HEK293 (cell line): Measurements from ENCODE around the gene LCAT.

Experiments
- GLIS2 ChIP-seq: fragments of 450-650 bp; formaldehyde crosslinking; IDR thresholded peaks from 2 replicates; pipeline ENCODE4 v1.5.1; 2016; ENCODE audit warnings: missing biosample characterization, missing genetic modification characterization
- HOXA7 ChIP-seq: sonication (generic); formaldehyde crosslinking; IDR thresholded peaks from 2 replicates; pipeline ENCODE4 v1.8.1; 2022; ENCODE audit warnings: missing genetic modification reagents, borderline replicate concordance
- MEIS1 ChIP-seq: sonication (generic); formaldehyde crosslinking; IDR thresholded peaks from 2 replicates; pipeline ENCODE4 v1.8.1; 2022; ENCODE audit warnings: missing genetic modification reagents, mild to moderate bottlenecking, borderline replicate concordance
- REPIN1 ChIP-seq: fragments of 450-650 bp; formaldehyde crosslinking; IDR thresholded peaks from 2 replicates; pipeline ENCODE4 v1.5.1; 2017; ENCODE audit warnings: missing biosample characterization, missing genetic modification characterization, low read depth
- SALL2 ChIP-seq: fragments of 450-650 bp; formaldehyde crosslinking; IDR thresholded peaks from 2 replicates; pipeline ENCODE4 v1.5.0; 2017; ENCODE audit warnings: missing biosample characterization, mild to moderate bottlenecking, missing genetic modification characterization, borderline replicate concordance
- SETDB1 ChIP-seq: IDR thresholded peaks from one replicate; pipeline ENCODE4 v1.6.1; 2017; ENCODE audit warnings: mild to moderate bottlenecking, low read length, moderate library complexity, mixed read lengths; ENCODE audit not compliant: insufficient read length
- YY1 ChIP-seq: fragments of 450-650 bp; formaldehyde crosslinking; IDR thresholded peaks from 2 replicates; pipeline ENCODE4 v1.5.1; 2018; ENCODE audit warnings: missing biosample characterization, missing genetic modification characterization
- ZBTB17 ChIP-seq: fragments of 450-650 bp; formaldehyde crosslinking; IDR thresholded peaks from 2 replicates; pipeline ENCODE4 v1.5.1; 2016; ENCODE audit warnings: missing biosample characterization, missing genetic modification characterization
- ZNF132 ChIP-seq: fragments of 450-650 bp; formaldehyde crosslinking; IDR thresholded peaks from 2 replicates; pipeline ENCODE4 v1.5.1; 2017; ENCODE audit warnings: missing biosample characterization, missing genetic modification characterization, borderline replicate concordance
- ZNF157 ChIP-seq: fragments of 450-650 bp; formaldehyde crosslinking; IDR thresholded peaks from 2 replicates; pipeline ENCODE4 v1.5.1; 2016; ENCODE audit warnings: missing biosample characterization, missing genetic modification characterization
- ZNF223 ChIP-seq: fragments of 450-650 bp; formaldehyde crosslinking; IDR thresholded peaks from 2 replicates; pipeline ENCODE4 v1.5.1; 2016; ENCODE audit warnings: missing biosample characterization, missing genetic modification characterization
- ZNF266 ChIP-seq: fragments of 450-650 bp; formaldehyde crosslinking; IDR thresholded peaks from 2 replicates; pipeline ENCODE4 v1.5.1; 2016; ENCODE audit warnings: missing biosample characterization, missing genetic modification characterization, low read depth
- ZNF311 ChIP-seq: fragments of 450-650 bp; formaldehyde crosslinking; IDR thresholded peaks from 2 replicates; pipeline ENCODE4 v1.5.1; 2017; ENCODE audit warnings: missing biosample characterization, missing genetic modification characterization, borderline replicate concordance
- ZNF335 ChIP-seq: fragments of 450-650 bp; formaldehyde crosslinking; conservative IDR thresholded peaks from 2 replicates; pipeline ENCODE4 v1.5.1; 2016; ENCODE audit warnings: missing biosample characterization, missing genetic modification characterization
- ZNF350 ChIP-seq: fragments of 450-650 bp; formaldehyde crosslinking; IDR thresholded peaks from 2 replicates; pipeline ENCODE4 v1.5.0; 2017; ENCODE audit warnings: missing biosample characterization, mild to moderate bottlenecking, missing genetic modification characterization
- ZNF354C ChIP-seq: fragments of 450-650 bp; formaldehyde crosslinking; IDR thresholded peaks from 2 replicates; pipeline ENCODE4 v1.5.1; 2016; ENCODE audit warnings: missing biosample characterization, missing genetic modification characterization, low read depth, borderline replicate concordance
- ZNF398 ChIP-seq: fragments of 450-650 bp; formaldehyde crosslinking; IDR thresholded peaks from 2 replicates; pipeline ENCODE4 v1.5.1; 2017; ENCODE audit warnings: missing biosample characterization, missing genetic modification characterization
- ZNF416 ChIP-seq: fragments of 450-650 bp; formaldehyde crosslinking; IDR thresholded peaks from 2 replicates; pipeline ENCODE4 v1.5.1; 2016; ENCODE audit warnings: missing biosample characterization, missing genetic modification characterization
- ZNF473 ChIP-seq: fragments of 450-650 bp; formaldehyde crosslinking; IDR thresholded peaks from 2 replicates; pipeline ENCODE4 v1.5.1; 2017; ENCODE audit warnings: missing biosample characterization, missing genetic modification characterization
- ZNF529 ChIP-seq: fragments of 450-650 bp; formaldehyde crosslinking; IDR thresholded peaks from 2 replicates; pipeline ENCODE4 v1.5.1; 2017; ENCODE audit warnings: missing genetic modification characterization, missing biosample characterization; ENCODE audit not compliant: insufficient replicate concordance
- ZNF544 ChIP-seq: fragments of 450-650 bp; formaldehyde crosslinking; IDR thresholded peaks from 2 replicates; pipeline ENCODE4 v1.5.0; 2017; ENCODE audit warnings: missing biosample characterization, missing genetic modification characterization
- ZNF600 ChIP-seq: fragments of 450-650 bp; formaldehyde crosslinking; IDR thresholded peaks from 2 replicates; pipeline ENCODE4 v1.5.1; 2016; ENCODE audit warnings: missing biosample characterization, missing genetic modification characterization
- ZNF660 ChIP-seq: fragments of 450-650 bp; IDR thresholded peaks from 2 replicates; pipeline ENCODE4 v1.5.1; 2018; ENCODE audit warnings: missing biosample characterization, mild to moderate bottlenecking, missing genetic modification characterization
- ZNF76 ChIP-seq: fragments of 450-650 bp; formaldehyde crosslinking; IDR thresholded peaks from 2 replicates; pipeline ENCODE4; 2016; ENCODE audit warnings: low read depth, missing biosample characterization, missing genetic modification characterization, borderline replicate concordance
- TF ChIP-seq, protein P1 (sequence below): fragments of 450-650 bp; formaldehyde crosslinking; IDR thresholded peaks from 2 replicates; pipeline ENCODE4 v1.5.1; 2016; ENCODE audit warnings: missing biosample characterization, missing genetic modification characterization
- TF ChIP-seq, protein P2 (sequence below): fragments of 450-650 bp; formaldehyde crosslinking; IDR thresholded peaks from 2 replicates; pipeline ENCODE4 v1.5.1; 2016; ENCODE audit warnings: missing biosample characterization, missing genetic modification characterization
- TF ChIP-seq, protein P3 (sequence below): fragments of 450-650 bp; formaldehyde crosslinking; IDR thresholded peaks from 2 replicates; pipeline ENCODE4 v1.5.1; 2017; ENCODE audit warnings: missing biosample characterization, missing genetic modification characterization
- TF ChIP-seq, protein P4 (sequence below): fragments of 450-650 bp; formaldehyde crosslinking; IDR thresholded peaks from 2 replicates; pipeline ENCODE4 v1.5.1; 2016; ENCODE audit warnings: missing biosample characterization, missing genetic modification characterization, low read depth
- TF ChIP-seq, protein P5 (sequence below): fragments of 450-650 bp; formaldehyde crosslinking; IDR thresholded peaks from 2 replicates; pipeline ENCODE4 v1.5.1; 2016; ENCODE audit warnings: missing biosample characterization, missing genetic modification characterization

LCAT gene

DNA sequence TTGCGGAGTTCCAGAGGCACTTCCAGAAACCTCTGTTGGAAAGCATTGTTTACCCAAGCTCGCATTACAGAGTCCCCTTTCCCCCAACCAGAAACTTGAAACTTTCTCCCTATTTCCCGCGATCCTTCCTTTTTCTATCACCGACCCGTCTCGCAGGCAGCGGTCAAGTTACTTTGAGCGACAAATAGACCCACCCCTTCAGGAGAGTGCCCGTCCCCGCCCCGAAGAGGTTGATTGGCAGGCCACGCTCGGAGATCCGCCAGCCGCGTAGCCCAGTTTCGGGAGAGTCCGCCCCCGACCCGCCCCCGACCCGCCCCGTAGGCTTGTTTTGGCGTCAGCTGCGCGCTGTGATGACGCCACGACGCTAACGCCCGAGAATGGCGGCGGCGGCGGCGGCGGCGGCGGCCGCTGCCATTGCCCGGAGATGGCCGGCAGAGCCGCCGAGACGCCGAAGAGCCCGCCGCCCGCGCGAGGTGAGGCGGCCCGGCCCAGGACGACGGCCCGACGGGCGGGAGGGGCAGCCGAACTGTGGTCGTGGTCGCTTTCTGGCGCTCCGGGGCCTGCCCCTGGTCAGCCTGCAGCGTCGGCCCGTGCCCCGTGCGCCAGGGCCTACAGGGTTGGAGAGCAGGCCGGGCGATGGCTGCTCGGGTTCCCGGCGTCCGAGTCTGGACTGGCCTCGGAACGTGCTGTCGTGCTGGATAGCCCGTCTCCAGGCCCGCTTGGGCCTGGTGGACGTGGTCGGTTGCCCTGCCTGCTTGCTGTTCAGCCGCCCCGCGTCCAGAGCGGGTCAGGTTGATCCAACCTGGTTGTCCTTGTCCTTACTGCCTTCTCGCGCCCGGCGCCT lies 50.8 kb downstream of the LCAT start, which contains the start of gene PSKH1 (continued):
- TF ChIP-seq, protein P1, sequence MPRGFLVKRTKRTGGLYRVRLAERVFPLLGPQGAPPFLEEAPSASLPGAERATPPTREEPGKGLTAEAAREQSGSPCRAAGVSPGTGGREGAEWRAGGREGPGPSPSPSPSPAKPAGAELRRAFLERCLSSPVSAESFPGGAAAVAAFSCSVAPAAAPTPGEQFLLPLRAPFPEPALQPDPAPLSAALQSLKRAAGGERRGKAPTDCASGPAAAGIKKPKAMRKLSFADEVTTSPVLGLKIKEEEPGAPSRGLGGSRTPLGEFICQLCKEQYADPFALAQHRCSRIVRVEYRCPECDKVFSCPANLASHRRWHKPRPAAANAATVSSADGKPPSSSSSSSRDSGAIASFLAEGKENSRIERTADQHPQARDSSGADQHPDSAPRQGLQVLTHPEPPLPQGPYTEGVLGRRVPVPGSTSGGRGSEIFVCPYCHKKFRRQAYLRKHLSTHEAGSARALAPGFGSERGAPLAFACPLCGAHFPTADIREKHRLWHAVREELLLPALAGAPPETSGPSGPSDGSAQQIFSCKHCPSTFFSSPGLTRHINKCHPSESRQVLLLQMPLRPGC: no peak
- TF ChIP-seq ZNF529 (tag by site-specific recombination) (no peak), ZNF398 (no peak), ZNF132 (tag by site-specific recombination) (no peak), ZNF76 (tag by site-specific recombination) (peak; percentile 75), ZNF473 (tag by site-specific recombination) (no peak), MEIS1 (CRISPR knock-in tag) (0 out of 2 replicates have a peak, but pooled peaks have one; percentile 23), ZNF266 (tag by site-specific recombination) (no peak), ZNF354C (tag by site-specific recombination) (no peak), YY1 (tag by site-specific recombination) (peak; percentile 87), GLIS2 (tag by site-specific recombination) (no peak), SALL2 (tag by site-specific recombination) (no peak), ZNF350 (tag by site-specific recombination) (no peak), SETDB1 (no peak), REPIN1 (no peak), ZNF600 (tag by site-specific recombination) (peak; percentile 73), ZNF544 (tag by site-specific recombination) (no peak), ZNF416 (tag by site-specific recombination) (no peak), HOXA7 (CRISPR knock-in tag) (no peak; the same call in 1 of the 2 replicates), ZNF223 (tag by site-specific recombination) (no peak), ZBTB17 (tag by site-specific recombination) (no peak), ZNF157 (tag by site-specific recombination) (no peak), ZNF311 (tag by site-specific recombination) (no peak), ZNF335 (tag by site-specific recombination) (peak; percentile 50; the same call in 1 of the 2 replicates), ZNF660 (tag by site-specific recombination) (peak; percentile 65)
- TF ChIP-seq, protein P2, sequence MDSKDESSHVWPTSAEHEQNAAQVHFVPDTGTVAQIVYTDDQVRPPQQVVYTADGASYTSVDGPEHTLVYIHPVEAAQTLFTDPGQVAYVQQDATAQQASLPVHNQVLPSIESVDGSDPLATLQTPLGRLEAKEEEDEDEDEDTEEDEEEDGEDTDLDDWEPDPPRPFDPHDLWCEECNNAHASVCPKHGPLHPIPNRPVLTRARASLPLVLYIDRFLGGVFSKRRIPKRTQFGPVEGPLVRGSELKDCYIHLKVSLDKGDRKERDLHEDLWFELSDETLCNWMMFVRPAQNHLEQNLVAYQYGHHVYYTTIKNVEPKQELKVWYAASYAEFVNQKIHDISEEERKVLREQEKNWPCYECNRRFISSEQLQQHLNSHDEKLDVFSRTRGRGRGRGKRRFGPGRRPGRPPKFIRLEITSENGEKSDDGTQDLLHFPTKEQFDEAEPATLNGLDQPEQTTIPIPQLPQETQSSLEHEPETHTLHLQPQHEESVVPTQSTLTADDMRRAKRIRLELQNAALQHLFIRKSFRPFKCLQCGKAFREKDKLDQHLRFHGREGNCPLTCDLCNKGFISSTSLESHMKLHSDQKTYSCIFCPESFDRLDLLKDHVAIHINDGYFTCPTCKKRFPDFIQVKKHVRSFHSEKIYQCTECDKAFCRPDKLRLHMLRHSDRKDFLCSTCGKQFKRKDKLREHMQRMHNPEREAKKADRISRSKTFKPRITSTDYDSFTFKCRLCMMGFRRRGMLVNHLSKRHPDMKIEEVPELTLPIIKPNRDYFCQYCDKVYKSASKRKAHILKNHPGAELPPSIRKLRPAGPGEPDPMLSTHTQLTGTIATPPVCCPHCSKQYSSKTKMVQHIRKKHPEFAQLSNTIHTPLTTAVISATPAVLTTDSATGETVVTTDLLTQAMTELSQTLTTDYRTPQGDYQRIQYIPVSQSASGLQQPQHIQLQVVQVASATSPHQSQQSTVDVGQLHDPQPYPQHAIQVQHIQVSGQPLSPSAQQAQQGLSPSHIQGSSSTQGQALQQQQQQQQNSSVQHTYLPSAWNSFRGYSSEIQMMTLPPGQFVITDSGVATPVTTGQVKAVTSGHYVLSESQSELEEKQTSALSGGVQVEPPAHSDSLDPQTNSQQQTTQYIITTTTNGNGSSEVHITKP: peak; percentile 70
- TF ChIP-seq, protein P3, sequence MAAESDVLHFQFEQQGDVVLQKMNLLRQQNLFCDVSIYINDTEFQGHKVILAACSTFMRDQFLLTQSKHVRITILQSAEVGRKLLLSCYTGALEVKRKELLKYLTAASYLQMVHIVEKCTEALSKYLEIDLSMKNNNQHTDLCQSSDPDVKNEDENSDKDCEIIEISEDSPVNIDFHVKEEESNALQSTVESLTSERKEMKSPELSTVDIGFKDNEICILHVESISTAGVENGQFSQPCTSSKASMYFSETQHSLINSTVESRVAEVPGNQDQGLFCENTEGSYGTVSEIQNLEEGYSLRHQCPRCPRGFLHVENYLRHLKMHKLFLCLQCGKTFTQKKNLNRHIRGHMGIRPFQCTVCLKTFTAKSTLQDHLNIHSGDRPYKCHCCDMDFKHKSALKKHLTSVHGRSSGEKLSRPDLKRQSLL: no peak
- TF ChIP-seq, protein P4, sequence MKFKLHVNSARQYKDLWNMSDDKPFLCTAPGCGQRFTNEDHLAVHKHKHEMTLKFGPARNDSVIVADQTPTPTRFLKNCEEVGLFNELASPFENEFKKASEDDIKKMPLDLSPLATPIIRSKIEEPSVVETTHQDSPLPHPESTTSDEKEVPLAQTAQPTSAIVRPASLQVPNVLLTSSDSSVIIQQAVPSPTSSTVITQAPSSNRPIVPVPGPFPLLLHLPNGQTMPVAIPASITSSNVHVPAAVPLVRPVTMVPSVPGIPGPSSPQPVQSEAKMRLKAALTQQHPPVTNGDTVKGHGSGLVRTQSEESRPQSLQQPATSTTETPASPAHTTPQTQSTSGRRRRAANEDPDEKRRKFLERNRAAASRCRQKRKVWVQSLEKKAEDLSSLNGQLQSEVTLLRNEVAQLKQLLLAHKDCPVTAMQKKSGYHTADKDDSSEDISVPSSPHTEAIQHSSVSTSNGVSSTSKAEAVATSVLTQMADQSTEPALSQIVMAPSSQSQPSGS (tag by site-specific recombination): no peak
- TF ChIP-seq, protein P5, sequence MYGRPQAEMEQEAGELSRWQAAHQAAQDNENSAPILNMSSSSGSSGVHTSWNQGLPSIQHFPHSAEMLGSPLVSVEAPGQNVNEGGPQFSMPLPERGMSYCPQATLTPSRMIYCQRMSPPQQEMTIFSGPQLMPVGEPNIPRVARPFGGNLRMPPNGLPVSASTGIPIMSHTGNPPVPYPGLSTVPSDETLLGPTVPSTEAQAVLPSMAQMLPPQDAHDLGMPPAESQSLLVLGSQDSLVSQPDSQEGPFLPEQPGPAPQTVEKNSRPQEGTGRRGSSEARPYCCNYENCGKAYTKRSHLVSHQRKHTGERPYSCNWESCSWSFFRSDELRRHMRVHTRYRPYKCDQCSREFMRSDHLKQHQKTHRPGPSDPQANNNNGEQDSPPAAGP (tag by site-specific recombination): no peak
